ENCODE measurements around the gene CCNQ.

DNA sequence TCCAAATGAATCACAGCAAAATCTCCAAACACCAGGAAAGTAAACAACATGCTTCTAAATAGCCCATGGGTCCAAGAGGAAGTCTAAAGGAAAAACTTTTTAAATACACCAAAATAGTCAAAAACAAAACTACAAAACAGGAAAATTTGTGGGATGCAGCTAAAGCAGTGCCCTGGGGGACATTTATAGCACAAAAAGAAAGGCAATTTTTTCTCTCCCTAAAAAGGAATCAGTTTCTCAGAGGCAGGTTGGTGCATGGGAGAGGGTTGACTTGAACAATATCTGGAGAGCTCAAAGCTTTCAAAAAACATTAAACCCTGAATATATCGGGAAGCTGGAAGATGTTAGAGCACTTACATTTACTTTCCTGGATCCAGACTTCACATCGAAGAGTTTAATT, 32.4 kb upstream of the CCNQ start:
- TF ChIP-seq CTCF (conservative IDR thresholded peaks at IDR 0.05) (no peak), EZH2 (IDR thresholded peaks at IDR 0.05; ENCODE audit: low read depth) (no peak)
